ENCODE data around the gene ZBTB48.

ZBTB48 gene

DNA sequence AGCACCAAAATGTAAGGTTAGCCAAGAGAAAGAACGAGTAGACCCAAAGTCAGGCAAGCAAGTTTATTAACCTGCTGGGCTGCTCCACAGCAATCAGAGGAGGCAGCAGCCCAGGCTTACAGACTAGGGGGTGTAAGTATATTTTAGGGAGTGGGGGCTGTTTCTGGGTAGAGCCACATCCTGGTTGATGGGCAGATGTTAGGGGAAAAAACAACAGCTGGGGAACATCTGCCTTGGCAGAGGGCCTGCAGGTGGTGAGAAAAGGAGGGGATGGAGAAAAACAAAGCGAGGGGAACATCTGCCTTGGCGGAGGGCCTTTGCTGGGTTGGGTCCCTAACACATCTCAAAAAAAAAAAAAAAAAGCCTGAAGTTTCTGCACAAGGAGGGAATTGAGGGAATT, 9.7 kb upstream of the ZBTB48 start:
- no peak for DNase-seq (ENCODE audit: low read depth, low spot score)
- no peak overlapping the region for H3K4me3 ChIP-seq (ENCODE audit: low read length)

GRCh38 chr1:6570987-6571386, 8.8 kb upstream of the ZBTB48 start:
- DNase-seq (ENCODE audit: low read depth, low spot score) = no peak

DNA sequence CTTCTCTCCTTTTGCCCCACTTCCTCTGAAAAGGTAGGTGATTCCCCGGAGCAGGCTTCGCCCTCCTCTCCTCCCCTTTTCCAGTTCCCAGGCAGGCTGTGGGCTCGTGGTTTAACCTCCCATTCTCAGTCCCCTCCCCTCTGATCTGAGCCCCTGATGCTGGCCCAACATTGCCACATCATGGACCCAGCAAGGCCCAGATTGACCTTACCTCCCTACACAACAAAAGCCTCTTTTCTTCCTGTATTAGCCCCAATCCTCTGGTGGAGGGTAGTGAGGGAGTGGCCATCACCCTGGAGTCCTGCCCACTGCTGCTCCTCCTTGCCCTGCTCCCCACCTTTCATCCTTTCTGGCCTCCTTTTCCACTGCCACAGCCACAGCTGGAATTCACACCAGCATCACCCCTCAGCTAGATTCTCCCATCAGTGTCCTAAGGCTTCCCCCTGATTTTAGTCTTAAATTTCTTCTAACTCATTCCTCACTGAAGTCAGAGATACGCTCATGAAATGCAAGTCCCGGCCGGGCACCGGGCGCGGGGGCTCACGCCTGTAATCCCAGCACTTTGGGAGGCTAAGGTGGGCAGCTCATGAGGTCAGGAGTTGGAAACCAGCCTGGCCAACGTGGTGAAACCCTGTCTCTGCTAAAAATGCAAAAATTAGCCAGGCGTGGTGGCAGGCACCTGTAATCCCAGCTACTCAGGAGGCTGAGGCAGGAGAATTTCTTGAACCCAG, 7.0 kb upstream of the ZBTB48 start:
- H3K4me3 ChIP-seq (ENCODE audit: low read length) = no peak overlapping the region
- DNase-seq (ENCODE audit: low read depth, low spot score) = no peak

More at GRCh38 chr1:6570987-6571386, 8.8 kb upstream of the ZBTB48 start:
- no peak overlapping the region for H3K4me3 ChIP-seq (ENCODE audit: low read length)

- H3K4me3 ChIP-seq (ENCODE audit: low read length) = no peak overlapping the region
- no peak for DNase-seq (ENCODE audit: low read depth, low spot score)
Measured at GRCh38 chr1:6574025-6574620, 5.7 kb upstream of the ZBTB48 start.

- no peak overlapping the region for H3K4me3 ChIP-seq (ENCODE audit: low read length)
- no peak for DNase-seq (ENCODE audit: low read depth, low spot score)
Measured at GRCh38 chr1:6574818-6575217, 5.0 kb upstream of the ZBTB48 start.

- H3K4me3 ChIP-seq (ENCODE audit: low read length) = no peak overlapping the region
- DNase-seq (ENCODE audit: low read depth, low spot score) = no peak
Measured at GRCh38 chr1:6577831-6578525, 1.8 kb upstream of the ZBTB48 start.

GRCh38 chr1:6578624-6579373, 995 bp upstream of the ZBTB48 start:
- H3K4me3 ChIP-seq (ENCODE audit: low read length) = 0 out of 2 replicates have a peak overlapping the region, but pooled peaks have one; percentile 81
- DNase-seq (ENCODE audit: low read depth, low spot score) = no peak

GRCh38 chr1:6580119-6580592, 362 bp downstream of the ZBTB48 start:
- DNase-seq (ENCODE audit: low read depth, low spot score) = no peak

GRCh38 chr1:6580593-6581409, 1.0 kb downstream of the ZBTB48 start:
- H3K4me3 ChIP-seq (ENCODE audit: low read length) = peak overlapping the region; percentile 81
- DNase-seq (ENCODE audit: low read depth, low spot score) = no peak

More at GRCh38 chr1:6580119-6580592, 362 bp downstream of the ZBTB48 start:
- H3K4me3 ChIP-seq (ENCODE audit: low read length) = peak overlapping the region; percentile 81

- H3K4me3 ChIP-seq (ENCODE audit: low read length) = no peak overlapping the region
- no peak for DNase-seq (ENCODE audit: low read depth, low spot score)
Measured at GRCh38 chr1:6581561-6582305, 1.9 kb downstream of the ZBTB48 start.

DNA sequence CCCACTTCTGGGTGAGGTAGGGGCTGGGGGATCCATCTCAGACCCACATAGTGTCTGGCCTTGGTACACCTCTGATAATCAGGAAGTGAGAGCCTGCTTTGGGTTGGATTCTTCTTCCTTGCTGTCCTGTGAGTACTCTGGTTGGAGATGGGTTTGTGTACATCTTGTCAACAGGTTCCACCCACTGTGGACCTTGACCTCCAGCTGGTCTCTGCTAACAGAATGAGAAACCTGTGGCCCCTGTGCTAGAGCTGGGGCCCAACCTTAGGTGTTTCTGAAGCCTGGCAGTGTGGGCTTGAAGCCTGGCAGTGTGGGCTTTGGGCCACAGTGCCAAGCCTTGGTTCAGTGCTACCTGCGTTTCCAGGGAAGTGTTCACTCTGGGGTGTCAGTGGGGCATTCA, 2.6 kb downstream of the ZBTB48 start:
- no peak for DNase-seq (ENCODE audit: low read depth, low spot score)
- H3K4me3 ChIP-seq (ENCODE audit: low read length) = no peak overlapping the region

GRCh38 chr1:6584126-6585080, 4.6 kb downstream of the ZBTB48 start:
- no peak for DNase-seq (ENCODE audit: low read depth, low spot score)
- H3K4me3 ChIP-seq (ENCODE audit: low read length) = no peak overlapping the region

- DNase-seq (ENCODE audit: low read depth, low spot score) = no peak
- H3K4me3 ChIP-seq (ENCODE audit: low read length) = no peak overlapping the region
Measured at GRCh38 chr1:6585081-6585722, 5.4 kb downstream of the ZBTB48 start.

GRCh38 chr1:6585841-6586240, 6.0 kb downstream of the ZBTB48 start:
- no peak for DNase-seq (ENCODE audit: low read depth, low spot score)
- no peak overlapping the region for H3K4me3 ChIP-seq (ENCODE audit: low read length)

GRCh38 chr1:6586404-6586816, 6.6 kb downstream of the ZBTB48 start:
- no peak for DNase-seq (ENCODE audit: low read depth, low spot score)
- H3K4me3 ChIP-seq (ENCODE audit: low read length) = no peak overlapping the region

DNA sequence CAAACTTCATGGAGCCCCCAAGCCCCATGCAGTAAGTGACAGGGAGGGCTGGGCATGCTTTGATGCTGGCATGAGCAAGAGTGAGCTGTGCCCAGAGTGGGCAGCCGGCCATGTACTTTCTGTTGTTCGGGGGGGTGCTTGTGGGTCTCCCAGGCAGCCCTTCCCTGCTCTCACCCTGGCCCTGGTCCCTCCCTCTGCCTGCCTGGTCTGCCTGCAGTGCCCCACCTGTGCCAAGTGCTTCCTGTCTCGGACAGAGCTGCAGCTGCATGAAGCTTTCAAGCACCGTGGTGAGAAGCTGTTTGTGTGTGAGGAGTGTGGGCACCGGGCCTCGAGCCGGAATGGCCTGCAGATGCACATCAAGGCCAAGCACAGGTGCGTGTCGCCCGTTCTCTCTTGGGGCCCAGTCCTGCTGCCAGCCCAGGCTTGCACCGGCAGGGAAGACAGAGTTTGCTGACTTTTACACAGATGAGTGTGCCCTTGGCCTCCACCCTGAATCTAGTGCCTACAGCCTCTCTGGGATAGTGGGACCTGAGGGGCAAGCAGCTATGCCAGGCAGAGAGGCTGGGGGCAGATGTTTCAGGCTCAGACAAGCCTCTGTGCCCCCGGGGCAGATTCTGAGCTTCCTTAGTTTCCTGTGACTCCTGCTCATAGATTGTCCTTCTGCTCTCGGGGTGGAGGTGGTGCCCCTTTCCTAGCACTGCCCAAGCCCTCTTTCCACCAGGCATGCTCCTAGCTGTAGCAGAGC, 7.6 kb downstream of the ZBTB48 start:
- DNase-seq (ENCODE audit: low read depth, low spot score) = no peak
- H3K4me3 ChIP-seq (ENCODE audit: low read length) = no peak overlapping the region
